ENCODE data around the gene PDE11A. TPM values are rescaled to one million over a fixed set of nuclear protein-coding genes. Genes with fewer than 3 reads are reported as not detected.

Gene PDE11A
- total and polyA plus RNA-seq, 2 of the 8 experiments (the other 6 are each of a cell fraction or from before 2014, with no cell fraction given): 0.19 to 0.23 TPM

DNA sequence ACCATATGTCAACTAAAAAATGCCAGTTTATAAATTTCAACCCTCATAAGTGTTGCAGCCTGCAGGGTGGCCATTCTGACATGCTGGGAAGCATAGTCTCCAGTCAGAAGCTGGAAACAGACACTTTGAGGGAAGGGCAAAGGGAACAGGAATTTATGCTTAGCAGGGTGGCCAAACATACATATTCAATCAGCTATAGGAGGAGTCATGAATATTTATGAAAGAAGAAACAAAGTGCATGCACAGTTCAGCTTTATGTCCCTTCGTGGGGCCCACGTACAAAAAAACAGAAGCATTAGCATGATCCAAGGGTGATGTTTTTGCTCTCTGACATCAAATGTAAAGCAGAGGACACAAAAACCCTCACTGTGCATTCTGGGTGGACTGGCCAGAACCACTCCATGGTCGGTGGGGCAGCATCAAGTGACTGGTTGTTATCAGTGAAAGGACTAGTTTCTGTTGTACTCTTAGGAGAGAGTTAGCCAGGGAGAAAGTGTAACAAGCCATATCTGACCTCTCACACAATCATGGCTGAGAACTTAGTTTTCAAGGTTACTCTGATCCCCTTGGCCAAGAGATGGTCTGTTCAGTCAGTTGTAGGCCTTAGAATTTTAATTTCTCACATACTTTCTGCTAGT lies 9.9 kb upstream of the PDE11A start:
- H3K56ac ChIP-seq (replicated peaks; ENCODE audit: insufficient read length, low read depth, low read length): no peak overlapping the region
- no peak overlapping the region for H3K4me2 ChIP-seq (ENCODE audit: insufficient read depth in 1 of 2, low read depth in 2 of 2, low read length in 2 of 2)
- H3K9me3 ChIP-seq (ENCODE audit: insufficient read depth in 2 of 2, low read depth in 1 of 2, low read length in 1 of 2): peaks cover 2 to 4% of the 10 kb centered on the region in 2 experiments; a peak in 1 of 4 replicates
- DNase-seq (ENCODE audit: low read depth in 1 of 2, low spot score in 2 of 2) (no peak), FAIRE-seq (no peak)
- no peaks in the 10 kb centered on the region for H3K79me2 ChIP-seq (ENCODE audit: control insufficient read depth in 1 of 2, insufficient read depth in 2 of 2, low read length in 2 of 2)
- no peak overlapping the region for H4K8ac ChIP-seq (ENCODE audit: extremely low read depth, insufficient read depth, low read length)
- H3K79me1 ChIP-seq (ENCODE audit: low read depth, low read length): no peaks in the 10 kb centered on the region
- H2AK5ac ChIP-seq (ENCODE audit: low read depth, low read length): no peak overlapping the region
- no peak overlapping the region for H3K18ac ChIP-seq (ENCODE audit: extremely low read depth, low read length)
- 86% methylated on average over 3 of the region's 3 CpGs; no CpG with 5 or more reads in 1 of the 2 experiments for WGBS, 2 experiments (ENCODE audit: extremely low coverage in 1 of 2, insufficient coverage in 1 of 2, insufficient read length in 1 of 2, insufficient replicate concordance in 2 of 2, low coverage in 1 of 2, low lambda C conversion rate in 2 of 2, missing lambda C conversion rate in 1 of 2)
- no peak overlapping the region for H3K14ac ChIP-seq (ENCODE audit: insufficient read length)
- no peak overlapping the region for H2BK120ac ChIP-seq (replicated peaks; ENCODE audit: low read depth, low read length)
- H2AFZ ChIP-seq (ENCODE audit: low read length): peak overlapping the region; percentile 11; the same call in 1 of the 2 replicates
- H2BK12ac ChIP-seq (ENCODE audit: low read depth, low read length): no peak overlapping the region
- H3K9ac ChIP-seq (replicated peaks in 1 of 4; ENCODE audit: extremely low read depth in 1 of 4, low read depth in 3 of 4, low read length in 3 of 4): no peak overlapping the region; a peak in 1 of 7 replicates
- no peak overlapping the region for H3K23ac ChIP-seq (ENCODE audit: insufficient read length)
- no peaks in the 10 kb centered on the region for H4K20me1 ChIP-seq (replicated peaks in 1 of 2; ENCODE audit: control insufficient read depth in 1 of 2, insufficient read depth in 2 of 2, low read length in 2 of 2)
- H3K4me1 ChIP-seq (replicated peaks in 1 of 4; ENCODE audit: control insufficient read depth in 3 of 4, insufficient read depth in 4 of 4, low read length in 3 of 4): peaks cover 0 to 3% (median under 1%) of the 10 kb centered on the region in 4 experiments; a peak in 1 of 7 replicates
- ChIA-PET CTCF (ENCODE audit: partially characterized antibody) (no interaction called here), POLR2A (ENCODE audit: partially characterized antibody) (no interaction called here)
- H2BK5ac ChIP-seq (ENCODE audit: low read depth, low read length): no peak overlapping the region
- H2BK20ac ChIP-seq (ENCODE audit: low read length): no peak overlapping the region
- no peak overlapping the region for H3K4ac ChIP-seq (replicated peaks; ENCODE audit: insufficient read length, low read depth, low read length)
- H3K27me3 ChIP-seq (replicated peaks in 1 of 4; ENCODE audit: control insufficient read depth in 3 of 4, extremely low read depth in 1 of 4, insufficient read depth in 3 of 4, low read length in 3 of 4): no peaks in the 10 kb centered on the region
- no peak for TF ChIP-seq TCF12 (IDR thresholded peaks at IDR 0.05; ENCODE audit: low read depth, low read length)
- TF ChIP-seq TEAD4 (IDR thresholded peaks at IDR 0.05; ENCODE audit: low read depth, low read length): no peak
- TF ChIP-seq CHD2 (IDR thresholded peaks at IDR 0.05; ENCODE audit: low read length): no peak
- TF ChIP-seq SIN3A (conservative IDR thresholded peaks at IDR 0.05 in 1 of 2, IDR thresholded peaks at IDR 0.05 in 1 of 2; ENCODE audit: low read depth in 1 of 2, low read length in 2 of 2): no peak
- no peak for TF ChIP-seq NANOG (IDR thresholded peaks at IDR 0.05; ENCODE audit: insufficient read depth, low read depth, low read length, poor library complexity, severe bottlenecking)
- TF ChIP-seq EZH2 (IDR thresholded peaks at IDR 0.05; ENCODE audit: low read depth, low read length, severe bottlenecking): no peak
- TF ChIP-seq POU5F1 (IDR thresholded peaks at IDR 0.05; ENCODE audit: low read depth, low read length): no peak
- TF ChIP-seq SAP30 (IDR thresholded peaks at IDR 0.05; ENCODE audit: insufficient read depth, insufficient replicate concordance, low read length): no peak
- TF ChIP-seq KDM4A (IDR thresholded peaks at IDR 0.05; ENCODE audit: low read depth, low read length, severe bottlenecking): no peak
- no peak for TF ChIP-seq RAD21 (IDR thresholded peaks at IDR 0.05 in 1 of 2, conservative IDR thresholded peaks at IDR 0.05 in 1 of 2; ENCODE audit: low read depth in 2 of 2, low read length in 2 of 2)
- no peak for TF ChIP-seq SUZ12 (IDR thresholded peaks at IDR 0.05; ENCODE audit: low read length)
- no peak for TF ChIP-seq FOSL1 (IDR thresholded peaks at IDR 0.05; ENCODE audit: insufficient read depth, low read depth, low read length)
- H4K5ac ChIP-seq (ENCODE audit: insufficient read length, low read depth, low read length): no peak overlapping the region
- H4K91ac ChIP-seq (replicated peaks; ENCODE audit: insufficient read length, low read length): no peak overlapping the region
- H3K23me2 ChIP-seq (ENCODE audit: low read depth, low read length): no peaks in the 10 kb centered on the region
- H2BK15ac ChIP-seq (ENCODE audit: low read length): no peak overlapping the region
- H3K4me3 ChIP-seq (ENCODE audit: extremely low read depth in 1 of 4, insufficient read depth in 2 of 4, low read depth in 3 of 4, low read length in 4 of 4): no peak overlapping the region
- H3K36me3 ChIP-seq (ENCODE audit: control insufficient read depth in 2 of 4, insufficient read depth in 4 of 4, low read length in 3 of 4): no peaks in the 10 kb centered on the region
- H3K27ac ChIP-seq (ENCODE audit: low read depth, low read length): no peak overlapping the region

Data from H1 (cell line).